HCT116 (cell line): Measurements from ENCODE around the gene RPS6KA2. TPM values are rescaled to one million over a fixed set of nuclear protein-coding genes. Genes with fewer than 3 reads are reported as not detected.

ENCODE experiments used
- ATAC-seq: fragments of 200-7000 bp; cut with Tn5 transposase; 2 replicates; pipeline ENCODE4 v1.9.1; 2020; ENCODE audit warnings: mild to moderate bottlenecking, moderate library complexity
- Bru-seq: library from RNA; stranded (reverse); fragments of 400-500 nt; gene quantifications from one replicate; lab custom pipeline; 2021; lab: Mats Ljungman, UMichigan
- BruChase-seq, 2 experiments: library from RNA; stranded (reverse); fragments of 400-500 nt; gene quantifications; one replicate each; lab custom pipeline; 2021; lab: Mats Ljungman, UMichigan
- BruUV-seq: library from RNA; stranded (reverse); fragments of 400-500 nt; replicated peaks from 2 replicates; lab custom pipeline; 2021; lab: Mats Ljungman, UMichigan
- CTCF ChIA-PET: fragments of 300-600 bp; sonication (Branson Sonifier 250); formaldehyde crosslinking; loops from one replicate; lab custom pipeline; 2021; ENCODE audit warnings: antibody characterized with exemption; lab: Charles Lee
- POLR2A ChIA-PET: fragments of 300-600, 350-600 bp; sonication (Branson Sonifier 250); formaldehyde crosslinking; loops from one replicate; lab custom pipeline; 2021; ENCODE audit warnings: antibody characterized with exemption; lab: Charles Lee
- RAD21 ChIA-PET, 2 experiments: fragments of 300-600 bp; sonication (Branson Sonifier 250); formaldehyde crosslinking; loops; one replicate each; lab custom pipeline; 2023; ENCODE audit warnings: low total read pairs in 2 of 2; ENCODE audit not compliant: uncharacterized antibody in 2 of 2, unreplicated experiment in 2 of 2, low non-redundant PET in 1 of 2; lab: Charles Lee
- DNase-seq: peaks from one replicate; pipeline ENCODE4 v3.0.0-alpha.2; 2010; ENCODE audit warnings: low read depth, low spot score
- H2AFZ ChIP-seq: fragments of 200-600 bp; shearing (Covaris generic), sonication (generic); 2 replicates; pipeline ENCODE4 v1.6.1; 2017; ENCODE audit warnings: low read depth, mixed run types, mixed read lengths, antibody characterized with exemption, low read length; ENCODE audit not compliant: poor library complexity, severe bottlenecking
- H3K27ac ChIP-seq: 2 replicates; pipeline ENCODE4 v1.5.1; 2012; ENCODE audit warnings: low read depth, low read length
- H3K27me3 ChIP-seq: fragments of 200-600 bp; sonication (generic); 2 replicates; pipeline ENCODE4 v1.6.1; 2016; ENCODE audit warnings: mixed run types, low read length, mixed read lengths; ENCODE audit not compliant: insufficient read depth
- H3K36me3 ChIP-seq, 2 experiments: fragments of 200-500 bp in 1 of 2; fragments of 200-600 bp in 1 of 2; sonication (Bioruptor generic) in 1 of 2; sonication (generic) in 1 of 2; 2 replicates each; pipeline versions ENCODE4 v1.5.1 to v1.6.1; 2014 to 2016; ENCODE audit warnings: low read length in 2 of 2, inconsistent platforms in 1 of 2, mixed read lengths in 1 of 2, mixed run types in 1 of 2; ENCODE audit not compliant: insufficient read depth in 2 of 2, control insufficient read depth in 1 of 2
- H3K4me1 ChIP-seq, 2 experiments: fragments of 200-600 bp in 1 of 2; sonication (generic) in 1 of 2; 2 replicates each; pipeline versions ENCODE4 v1.5.1 to v1.6.1; 2012 to 2017; ENCODE audit warnings: low read length in 2 of 2, inconsistent platforms in 1 of 2, mild to moderate bottlenecking in 1 of 2, mixed read lengths in 1 of 2, mixed run types in 1 of 2, moderate library complexity in 1 of 2; ENCODE audit not compliant: insufficient read depth in 2 of 2, control insufficient read depth in 1 of 2
- H3K4me2 ChIP-seq: fragments of 200-600 bp; sonication (generic); 2 replicates; pipeline ENCODE4 v1.6.1; 2017; ENCODE audit warnings: mixed run types, low read length, mixed read lengths
- H3K4me3 ChIP-seq, 2 experiments: fragments of 200-600 bp in 1 of 2; sonication (generic) in 1 of 2; replicated peaks in 1 of 2; 2 replicates each; pipeline ENCODE4 v1.5.1; 2011 to 2016; ENCODE audit warnings: low read length in 2 of 2, control low read depth in 1 of 2, low read depth in 1 of 2, mild to moderate bottlenecking in 1 of 2, mixed read lengths in 1 of 2, mixed run types in 1 of 2
- H3K79me2 ChIP-seq: fragments of 200-600 bp; sonication (generic); 2 replicates; pipeline ENCODE4 v1.6.1; 2017; ENCODE audit warnings: mild to moderate bottlenecking, mixed run types, low read length, moderate library complexity, mixed read lengths; ENCODE audit not compliant: insufficient read depth
- H3K9ac ChIP-seq: fragments of 200-600 bp; sonication (generic); 2 replicates; pipeline ENCODE4 v1.6.1; 2016; ENCODE audit warnings: low read length, mixed read lengths
- H3K9me2 ChIP-seq: fragments of 200-600 bp; sonication (generic), shearing (Covaris generic); 2 replicates; pipeline ENCODE4 v1.6.1; 2017; ENCODE audit warnings: mixed run types, mild to moderate bottlenecking, moderate library complexity; ENCODE audit not compliant: insufficient read depth
- H3K9me3 ChIP-seq, 2 experiments: fragments of 200-500 bp in 1 of 2; fragments of 200-600 bp in 1 of 2; sonication (Bioruptor generic) in 1 of 2; sonication (generic) in 1 of 2; 2 replicates each; pipeline ENCODE4 v1.6.1; 2014 to 2017; ENCODE audit warnings: low read length in 2 of 2, mixed read lengths in 2 of 2, inconsistent platforms in 1 of 2, low read depth in 1 of 2, mild to moderate bottlenecking in 1 of 2, mixed run types in 1 of 2, moderate library complexity in 1 of 2; ENCODE audit not compliant: control insufficient read depth in 1 of 2, insufficient read depth in 1 of 2
- H4K20me1 ChIP-seq: fragments of 200-600 bp; sonication (generic), shearing (Covaris generic); 2 replicates; pipeline ENCODE4 v1.6.1; 2017; ENCODE audit warnings: mixed run types, mild to moderate bottlenecking, moderate library complexity; ENCODE audit not compliant: insufficient read depth
- CBX3 ChIP-seq: IDR thresholded peaks from 2 replicates; pipeline ENCODE4 v1.6.1; 2012; ENCODE audit warnings: low read depth
- CEBPB ChIP-seq: IDR thresholded peaks from 2 replicates; pipeline ENCODE4 v1.6.1; 2012; ENCODE audit warnings: low read depth
- EGR1 ChIP-seq: IDR thresholded peaks from 2 replicates; pipeline ENCODE4 v1.6.1; 2012; ENCODE audit warnings: low read depth
- EZH2 ChIP-seq: fragments of 200-600 bp; sonication (generic); IDR thresholded peaks from 2 replicates; pipeline ENCODE4 v1.6.1; 2017; ENCODE audit warnings: antibody characterized with exemption, mixed run types
- EZH2phosphoT487 ChIP-seq: fragments of 200-600 bp; IDR thresholded peaks from 2 replicates; pipeline ENCODE4 v1.6.1; 2018; ENCODE audit warnings: antibody characterized with exemption, borderline replicate concordance
- JUND ChIP-seq: IDR thresholded peaks from 2 replicates; pipeline ENCODE4 v1.6.1; 2012
- POLR2A ChIP-seq: IDR thresholded peaks from 2 replicates; pipeline ENCODE4 v1.7.0; 2011; ENCODE audit warnings: borderline replicate concordance; ENCODE audit not compliant: insufficient read depth, insufficient read length; ENCODE audit errors: extremely low read depth
- POLR2AphosphoS5 ChIP-seq: IDR thresholded peaks from 2 replicates; pipeline ENCODE4 v1.6.1; 2011; ENCODE audit warnings: mild to moderate bottlenecking, low read depth, low read length, moderate library complexity
- RAD21 ChIP-seq: IDR thresholded peaks from 2 replicates; pipeline ENCODE4 v1.6.1; 2012; ENCODE audit warnings: low read depth, mild to moderate bottlenecking
- SIN3A ChIP-seq: IDR thresholded peaks from 2 replicates; pipeline ENCODE4 v1.6.1; 2012; ENCODE audit warnings: low read depth
- SP1 ChIP-seq: IDR thresholded peaks from 2 replicates; pipeline ENCODE4 v1.6.1; 2012; ENCODE audit warnings: low read depth
- TCF7L2 ChIP-seq: IDR thresholded peaks from 2 replicates; pipeline ENCODE4 v1.7.0; 2011; ENCODE audit warnings: borderline replicate concordance, inconsistent platforms; ENCODE audit not compliant: insufficient read depth, insufficient read length; ENCODE audit errors: extremely low read depth
- YY1 ChIP-seq: IDR thresholded peaks from 2 replicates; pipeline ENCODE4 v1.6.1; 2011; ENCODE audit warnings: low read length, low read depth, moderate library complexity, mild to moderate bottlenecking; ENCODE audit not compliant: insufficient replicate concordance; ENCODE audit errors: extremely low read depth
- ZFX ChIP-seq: fragments of 450-650 bp; IDR thresholded peaks from 2 replicates; pipeline ENCODE4 v1.6.1; 2017
- ZNF274 ChIP-seq: fragments of 200-500 bp; sonication (Bioruptor generic); IDR thresholded peaks from 2 replicates; pipeline ENCODE4 v1.6.1; 2014; ENCODE audit warnings: mild to moderate bottlenecking, low read depth, low read length, inconsistent platforms
- intact Hi-C: fragments of 100-400 bp; cut with micrococcal nuclease; formaldehyde crosslinking; loops from 2 replicates; pipeline ENCODE4 v1.10.0; 2022
- long read RNA-seq: library from polyadenylated mRNA; unstranded; transcript quantifications from one replicate; pipeline ENCODE4 v2.0.0, GENCODE V29; 2021; ENCODE audit not compliant: unreplicated experiment
- polyA plus RNA-seq: library from polyadenylated mRNA; unstranded; fragments of >200 nt; gene quantifications from 2 replicates; pipeline ENCODE4 v1.2.1, GENCODE V29; 2012; ENCODE audit warnings: missing spikeins
- total RNA-seq: library from RNA; stranded (reverse); gene quantifications from one replicate; pipeline ENCODE4 v1.2.1, GENCODE V29; 2021; ENCODE audit not compliant: unreplicated experiment
- TF ChIP-seq, protein P1 (sequence below): IDR thresholded peaks from 2 replicates; pipeline ENCODE4 v1.6.1; 2012; ENCODE audit warnings: low read depth
- TF ChIP-seq, protein P2 (sequence below): IDR thresholded peaks from 2 replicates; pipeline ENCODE4 v1.6.1; 2012
- TF ChIP-seq, protein P3 (sequence below): IDR thresholded peaks from 2 replicates; pipeline ENCODE4 v1.6.1; 2012
- TF ChIP-seq, protein P4 (sequence below), 3 experiments: fragments of 200-600 bp in 1 of 3; sonication (generic) in 1 of 3; IDR thresholded peaks in 2 of 3; conservative IDR thresholded peaks in 1 of 3; 2 replicates each; pipeline ENCODE4 v1.5.1; 2012 to 2017; ENCODE audit warnings: low read depth in 2 of 3, low read length in 2 of 3, antibody characterized with exemption in 1 of 3, borderline replicate concordance in 1 of 3, control low read depth in 1 of 3, mild to moderate bottlenecking in 1 of 3, mixed read lengths in 1 of 3, mixed run types in 1 of 3, moderate library complexity in 1 of 3; ENCODE audit not compliant: insufficient read depth in 1 of 3

RPS6KA2 gene
- total RNA-seq = 8.5 TPM
- 4.9 and 5.5 TPM in 2 replicates for polyA plus RNA-seq
- percentile 42 among the genes with signal in this experiment for Bru-seq, nascent RNA
- BruChase-seq, experiment 1, labeled RNA remaining after a 6-hour chase = percentile 41 among the genes with signal in this experiment
- BruChase-seq, experiment 2, labeled RNA remaining after a 2-hour chase = percentile 45 among the genes with signal in this experiment
- long read RNA-seq, full-length matches to known transcripts = 1 of 13 reads
- long read RNA-seq, partial matches to known transcripts = 7 of 13 reads
- long read RNA-seq, other reads (novel, unspliced or antisense) = 5 of 13 reads

DNA sequence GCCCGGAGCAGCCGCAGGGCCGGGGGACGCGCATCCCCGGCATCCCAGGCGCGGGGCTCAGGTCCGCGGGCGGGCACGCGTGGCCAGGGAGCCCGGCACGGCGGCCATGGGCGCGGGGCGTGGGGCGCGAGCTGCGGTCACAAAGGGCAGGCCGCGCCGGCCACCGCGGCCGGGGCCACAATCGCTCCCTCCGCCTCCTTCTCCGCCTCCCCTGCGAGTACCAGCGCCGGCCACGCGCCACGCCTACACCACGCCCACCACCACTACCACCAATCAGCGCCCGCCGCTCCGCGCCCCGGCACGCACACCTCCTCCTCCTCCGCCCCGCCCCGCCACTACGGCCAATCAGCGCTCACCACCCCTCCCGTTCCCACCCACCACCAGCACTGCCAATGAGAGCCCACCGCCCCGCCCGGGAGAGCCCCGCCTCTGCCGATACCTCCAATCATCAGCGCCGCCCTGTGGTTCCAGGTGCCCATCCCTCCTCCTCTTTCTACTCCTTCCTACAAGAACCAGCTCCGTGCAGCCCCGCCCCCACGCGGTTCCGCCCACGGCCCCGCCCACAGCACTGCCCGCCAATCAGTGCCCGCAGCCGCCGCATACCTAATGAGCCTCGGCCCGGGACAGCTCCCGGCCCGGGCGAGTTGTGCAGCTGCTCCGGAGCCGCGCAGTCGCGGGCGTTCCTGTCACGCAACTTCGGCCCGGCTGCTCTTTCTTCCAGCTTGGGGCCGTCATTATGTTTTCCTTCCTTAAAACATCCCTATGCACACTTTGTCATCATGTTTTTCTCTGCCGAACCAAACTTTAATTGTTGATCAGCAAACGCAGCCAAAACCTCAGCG, at the start of gene RPS6KA2:
Gene RPS6KA2 (minus strand): TSS at position 219 of the 842 bp plus-strand sequence. CDS start 232 bp downstream, outside the sequence.
- no TSS peak for BruUV-seq
- ChIA-PET CTCF (no interaction called here), RAD21 (interaction anchor here in 1 of 2 experiments (0.7 to 1.0 kb wide), 2 partner anchors 148 to 159 kb away, joined by 3 to 11 read pairs; no protein-coding TSS in a partner anchor), POLR2A (interaction anchor here (0.7 to 1.0 kb wide), 6 partner anchors 13 to 351 kb away, joined by 3 to 4 read pairs (median 4); no protein-coding TSS in a partner anchor)
- Histone ChIP-seq H4K20me1 (no peaks in the 10 kb centered on the region), H3K4me2 (peak within 1 kb of the TSS; percentile 94), H3K27ac (peak within 1 kb of the TSS; percentile 47), H3K36me3 (no peaks in the 10 kb centered on the region), H3K9me2 (no peaks in the 10 kb centered on the region), H3K27me3 (no peaks in the 10 kb centered on the region), H3K9me3 (no peaks in the 10 kb centered on the region), H3K79me2 (no peaks in the 10 kb centered on the region), H3K4me3 (peak within 1 kb of the TSS; percentile 54 to 68), H3K9ac (peak within 1 kb of the TSS; percentile 59), H2AFZ (peak within 1 kb of the TSS; percentile 78), H3K4me1 (peaks cover 9 to 32% of the 10 kb centered on the region in 2 experiments; a peak in 3 of 4 replicates)
- intact Hi-C loops = loop anchor here (5.0 kb wide), 2 partner anchors 95 to 110 kb away; no protein-coding TSS in a partner anchor
- DNase-seq (peak; percentile 97), ATAC-seq (peak; percentile 94)
- TF ChIP-seq ZFX (no peak), POLR2AphosphoS5 (peak; percentile 84), CBX3 (no peak), EZH2phosphoT487 (no peak), SP1 (peak; percentile 93), EGR1 (peak; percentile 88), EZH2 (no peak), CEBPB (no peak), SIN3A (peak; percentile 76; the same call in 1 of the 2 replicates), JUND (no peak), POLR2A (peak; percentile 42), YY1 (no peak), TCF7L2 (no peak), RAD21 (0 out of 2 replicates have a peak, but pooled peaks have one; percentile 6), ZNF274 (no peak)
- TF ChIP-seq, protein P1, sequence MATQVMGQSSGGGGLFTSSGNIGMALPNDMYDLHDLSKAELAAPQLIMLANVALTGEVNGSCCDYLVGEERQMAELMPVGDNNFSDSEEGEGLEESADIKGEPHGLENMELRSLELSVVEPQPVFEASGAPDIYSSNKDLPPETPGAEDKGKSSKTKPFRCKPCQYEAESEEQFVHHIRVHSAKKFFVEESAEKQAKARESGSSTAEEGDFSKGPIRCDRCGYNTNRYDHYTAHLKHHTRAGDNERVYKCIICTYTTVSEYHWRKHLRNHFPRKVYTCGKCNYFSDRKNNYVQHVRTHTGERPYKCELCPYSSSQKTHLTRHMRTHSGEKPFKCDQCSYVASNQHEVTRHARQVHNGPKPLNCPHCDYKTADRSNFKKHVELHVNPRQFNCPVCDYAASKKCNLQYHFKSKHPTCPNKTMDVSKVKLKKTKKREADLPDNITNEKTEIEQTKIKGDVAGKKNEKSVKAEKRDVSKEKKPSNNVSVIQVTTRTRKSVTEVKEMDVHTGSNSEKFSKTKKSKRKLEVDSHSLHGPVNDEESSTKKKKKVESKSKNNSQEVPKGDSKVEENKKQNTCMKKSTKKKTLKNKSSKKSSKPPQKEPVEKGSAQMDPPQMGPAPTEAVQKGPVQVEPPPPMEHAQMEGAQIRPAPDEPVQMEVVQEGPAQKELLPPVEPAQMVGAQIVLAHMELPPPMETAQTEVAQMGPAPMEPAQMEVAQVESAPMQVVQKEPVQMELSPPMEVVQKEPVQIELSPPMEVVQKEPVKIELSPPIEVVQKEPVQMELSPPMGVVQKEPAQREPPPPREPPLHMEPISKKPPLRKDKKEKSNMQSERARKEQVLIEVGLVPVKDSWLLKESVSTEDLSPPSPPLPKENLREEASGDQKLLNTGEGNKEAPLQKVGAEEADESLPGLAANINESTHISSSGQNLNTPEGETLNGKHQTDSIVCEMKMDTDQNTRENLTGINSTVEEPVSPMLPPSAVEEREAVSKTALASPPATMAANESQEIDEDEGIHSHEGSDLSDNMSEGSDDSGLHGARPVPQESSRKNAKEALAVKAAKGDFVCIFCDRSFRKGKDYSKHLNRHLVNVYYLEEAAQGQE = no peak
- TF ChIP-seq, protein P2, sequence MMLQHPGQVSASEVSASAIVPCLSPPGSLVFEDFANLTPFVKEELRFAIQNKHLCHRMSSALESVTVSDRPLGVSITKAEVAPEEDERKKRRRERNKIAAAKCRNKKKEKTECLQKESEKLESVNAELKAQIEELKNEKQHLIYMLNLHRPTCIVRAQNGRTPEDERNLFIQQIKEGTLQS = no peak
- TF ChIP-seq, protein P3, sequence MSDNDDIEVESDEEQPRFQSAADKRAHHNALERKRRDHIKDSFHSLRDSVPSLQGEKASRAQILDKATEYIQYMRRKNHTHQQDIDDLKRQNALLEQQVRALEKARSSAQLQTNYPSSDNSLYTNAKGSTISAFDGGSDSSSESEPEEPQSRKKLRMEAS = 0 out of 2 replicates have a peak, but pooled peaks have one; percentile 20
- TF ChIP-seq, protein P4, sequence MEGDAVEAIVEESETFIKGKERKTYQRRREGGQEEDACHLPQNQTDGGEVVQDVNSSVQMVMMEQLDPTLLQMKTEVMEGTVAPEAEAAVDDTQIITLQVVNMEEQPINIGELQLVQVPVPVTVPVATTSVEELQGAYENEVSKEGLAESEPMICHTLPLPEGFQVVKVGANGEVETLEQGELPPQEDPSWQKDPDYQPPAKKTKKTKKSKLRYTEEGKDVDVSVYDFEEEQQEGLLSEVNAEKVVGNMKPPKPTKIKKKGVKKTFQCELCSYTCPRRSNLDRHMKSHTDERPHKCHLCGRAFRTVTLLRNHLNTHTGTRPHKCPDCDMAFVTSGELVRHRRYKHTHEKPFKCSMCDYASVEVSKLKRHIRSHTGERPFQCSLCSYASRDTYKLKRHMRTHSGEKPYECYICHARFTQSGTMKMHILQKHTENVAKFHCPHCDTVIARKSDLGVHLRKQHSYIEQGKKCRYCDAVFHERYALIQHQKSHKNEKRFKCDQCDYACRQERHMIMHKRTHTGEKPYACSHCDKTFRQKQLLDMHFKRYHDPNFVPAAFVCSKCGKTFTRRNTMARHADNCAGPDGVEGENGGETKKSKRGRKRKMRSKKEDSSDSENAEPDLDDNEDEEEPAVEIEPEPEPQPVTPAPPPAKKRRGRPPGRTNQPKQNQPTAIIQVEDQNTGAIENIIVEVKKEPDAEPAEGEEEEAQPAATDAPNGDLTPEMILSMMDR (IDR thresholded peaks at IDR 0.05 in 2 of 3, conservative IDR thresholded peaks at IDR 0.05 in 1 of 3; ENCODE audit: borderline replicate concordance in 1 of 3, insufficient read depth in 1 of 3, low read depth in 2 of 3, low read length in 2 of 3) = no peak
